T-helper 9 cell (primary cell): Measurements from ENCODE around the gene GFM2.
"Not testable (repeated sequence)": the region's sequence is repeated elsewhere in the genome, so short reads cannot be mapped to it uniquely, and the experiment has no call there.

Source experiments
- DNase-seq: peaks from one replicate; pipeline ENCODE4 v3.0.0-alpha.2; 2020
- total RNA-seq, 2 donors: gene quantifications; one replicate each; lab custom pipeline; 2026; lab: John Stamatoyannopoulos, UW

GFM2 gene, protein sequence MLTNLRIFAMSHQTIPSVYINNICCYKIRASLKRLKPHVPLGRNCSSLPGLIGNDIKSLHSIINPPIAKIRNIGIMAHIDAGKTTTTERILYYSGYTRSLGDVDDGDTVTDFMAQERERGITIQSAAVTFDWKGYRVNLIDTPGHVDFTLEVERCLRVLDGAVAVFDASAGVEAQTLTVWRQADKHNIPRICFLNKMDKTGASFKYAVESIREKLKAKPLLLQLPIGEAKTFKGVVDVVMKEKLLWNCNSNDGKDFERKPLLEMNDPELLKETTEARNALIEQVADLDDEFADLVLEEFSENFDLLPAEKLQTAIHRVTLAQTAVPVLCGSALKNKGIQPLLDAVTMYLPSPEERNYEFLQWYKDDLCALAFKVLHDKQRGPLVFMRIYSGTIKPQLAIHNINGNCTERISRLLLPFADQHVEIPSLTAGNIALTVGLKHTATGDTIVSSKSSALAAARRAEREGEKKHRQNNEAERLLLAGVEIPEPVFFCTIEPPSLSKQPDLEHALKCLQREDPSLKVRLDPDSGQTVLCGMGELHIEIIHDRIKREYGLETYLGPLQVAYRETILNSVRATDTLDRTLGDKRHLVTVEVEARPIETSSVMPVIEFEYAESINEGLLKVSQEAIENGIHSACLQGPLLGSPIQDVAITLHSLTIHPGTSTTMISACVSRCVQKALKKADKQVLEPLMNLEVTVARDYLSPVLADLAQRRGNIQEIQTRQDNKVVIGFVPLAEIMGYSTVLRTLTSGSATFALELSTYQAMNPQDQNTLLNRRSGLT
- 20.3 to 41.9 reads per million in 2 donors for total RNA-seq

DNA sequence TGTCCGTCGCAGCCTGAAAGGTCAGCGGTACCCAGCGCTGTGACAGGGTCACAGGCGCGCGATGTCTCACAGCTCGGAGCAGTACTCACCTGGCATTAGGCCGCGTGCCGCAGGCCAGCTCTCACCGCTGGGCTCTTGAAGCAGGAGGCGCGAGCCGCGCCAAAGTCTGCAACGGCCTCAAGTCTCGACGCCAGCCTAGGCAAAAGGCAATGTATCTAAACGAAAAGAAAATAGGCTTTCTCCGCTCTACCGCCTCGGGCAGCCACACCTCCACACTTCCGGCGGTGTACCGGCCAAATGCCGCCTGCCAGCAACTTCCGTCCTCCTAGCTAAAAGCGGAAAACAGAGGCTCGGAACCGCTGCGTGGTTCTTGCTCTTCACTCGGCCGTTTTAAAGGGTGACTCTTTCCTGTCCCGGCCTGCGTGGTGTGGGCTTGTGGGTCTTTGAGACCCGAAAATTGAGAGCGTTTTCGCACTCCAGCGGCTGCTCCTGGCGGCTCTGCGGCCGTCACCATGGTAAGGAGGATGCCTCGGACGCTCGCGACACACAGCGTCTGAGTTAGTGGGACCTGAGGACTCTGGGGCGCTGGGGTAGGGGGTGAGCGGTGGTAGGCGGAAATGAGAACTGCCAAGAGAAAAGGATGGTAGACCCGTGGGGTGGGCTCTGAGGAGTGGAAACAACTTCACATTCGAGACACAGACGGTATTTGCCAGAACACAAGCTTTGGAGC lies at the start of gene GFM2, which contains the start of gene NSA2:
TSS of gene GFM2 (minus strand) at position 269 of the 730 bp plus-strand sequence. CDS start 3,375 bp downstream, outside the sequence.
TSS of gene NSA2 (plus strand) at position 401 of the 730 bp plus-strand sequence. CDS start at position 513, 112 bp downstream.
- peak; percentile 87 for DNase-seq

DNA sequence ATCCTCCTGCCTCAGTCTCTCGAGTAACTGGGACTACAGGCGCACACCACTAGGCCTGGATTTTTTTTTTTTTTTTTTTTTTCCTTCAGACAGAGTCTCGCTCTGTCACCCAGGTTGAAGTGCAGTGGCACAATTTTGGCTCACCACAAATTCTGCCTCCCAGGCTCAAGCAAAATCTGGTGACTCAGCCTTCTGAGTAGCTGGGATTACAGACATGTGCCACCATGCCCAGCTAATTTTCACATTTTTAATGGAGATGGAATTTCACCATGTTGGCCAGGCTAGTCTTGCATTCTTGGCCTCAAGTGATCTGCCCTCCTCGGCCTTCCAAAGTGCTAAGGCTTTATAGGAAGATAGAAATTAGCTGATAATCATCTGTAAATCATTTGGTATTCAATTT lies 44.0 kb upstream of the GFM2 start:
- DNase-seq: no peak

DNA sequence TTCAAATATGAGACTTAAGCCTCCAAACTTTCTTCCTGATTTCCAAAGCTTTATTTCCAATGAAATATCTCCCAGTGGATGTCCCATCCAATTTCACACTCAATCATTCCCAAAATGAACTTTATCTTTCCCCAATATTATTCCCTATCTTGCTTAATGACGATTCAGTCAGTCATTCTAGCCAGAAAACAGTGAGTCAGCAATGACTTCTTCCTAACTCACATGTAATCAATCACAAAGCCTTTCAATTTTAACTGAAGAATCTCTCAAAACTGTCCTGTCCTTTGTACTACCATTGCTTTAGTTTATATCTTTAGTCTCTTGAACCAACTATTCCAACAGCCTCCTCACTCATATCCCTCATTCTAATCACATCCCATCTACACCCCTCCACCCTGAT lies 35.0 kb upstream of the GFM2 start:
- DNase-seq: no peak

DNA sequence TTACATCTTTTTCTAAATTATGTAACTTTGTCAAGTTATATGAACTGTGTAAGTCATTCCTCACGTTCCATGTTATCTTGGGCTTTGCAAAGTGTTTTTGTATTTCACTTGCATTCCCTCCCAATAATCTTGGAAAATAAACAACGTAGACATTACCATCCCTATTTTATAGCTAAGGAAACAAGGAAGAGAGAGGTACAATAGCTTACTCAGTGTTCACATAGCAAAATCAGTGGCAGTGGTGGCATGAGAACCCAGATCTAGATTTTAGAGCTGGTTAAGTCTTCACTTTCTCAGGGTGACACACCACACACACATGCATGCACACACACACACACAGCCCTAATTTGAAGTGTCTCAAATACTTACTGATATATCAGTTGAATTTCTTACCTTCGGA lies 34.3 kb upstream of the GFM2 start:
- no peak for DNase-seq

DNA sequence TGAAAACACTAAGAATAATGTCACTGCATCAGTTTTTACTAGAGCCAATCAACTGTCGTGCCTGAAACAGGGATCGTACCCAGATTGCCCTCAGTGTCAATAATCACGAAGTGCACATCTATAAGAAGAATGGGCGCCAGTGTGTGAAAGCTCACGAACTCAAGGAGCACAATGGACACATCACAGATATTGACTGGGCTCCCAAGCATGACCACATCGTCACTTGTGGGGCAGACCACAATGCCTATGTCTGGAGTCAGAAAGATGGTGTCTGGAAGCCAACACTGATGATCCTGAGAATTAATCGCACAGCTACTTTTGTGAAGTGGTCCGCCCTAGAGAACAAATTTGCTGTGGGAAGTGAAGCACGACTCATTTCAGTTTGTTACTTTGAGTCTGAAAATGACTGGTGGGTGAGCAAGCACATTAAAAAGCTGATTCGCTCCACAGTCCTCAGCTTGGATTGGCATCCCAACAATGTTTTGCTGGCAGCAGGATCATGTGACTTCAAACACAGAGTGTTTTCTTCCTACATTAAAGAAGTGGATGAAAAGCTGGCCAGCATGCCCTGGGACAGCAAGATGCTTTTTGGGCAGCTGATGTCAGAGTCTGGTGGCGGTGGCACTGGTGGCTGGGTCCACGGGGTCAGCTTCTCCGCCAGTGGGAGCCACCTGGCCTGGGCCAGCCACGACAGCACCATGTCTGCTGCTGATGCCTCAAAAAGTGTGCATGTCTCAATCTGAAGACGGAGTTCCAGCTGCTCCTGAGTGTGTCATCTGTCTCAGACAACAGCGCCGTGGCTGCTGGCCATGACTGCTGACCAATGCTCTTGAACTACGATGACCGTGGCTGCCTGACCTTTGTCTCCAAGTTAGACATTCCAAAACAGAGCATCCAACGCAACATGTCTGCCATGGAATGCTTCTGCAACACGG lies 32.3 kb upstream of the GFM2 start:
- no peak for DNase-seq

DNA sequence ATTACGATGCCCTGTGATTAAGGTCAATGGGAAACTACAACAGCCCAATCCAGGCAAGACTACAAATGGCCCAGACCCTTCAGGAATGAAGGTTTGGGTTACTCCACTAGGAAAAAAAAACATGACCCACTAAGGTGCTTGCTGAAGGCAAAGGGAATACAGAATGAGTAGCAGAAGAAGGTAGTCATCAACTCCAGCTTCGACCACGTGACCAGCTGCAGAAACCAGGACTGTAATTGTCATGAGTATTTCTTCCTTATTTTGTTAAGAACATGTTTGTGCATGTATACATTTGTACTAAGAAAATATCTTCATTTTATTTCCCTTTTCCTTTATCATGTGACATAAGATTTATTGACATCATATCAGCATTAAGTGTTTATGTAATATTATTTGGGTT lies 24.8 kb upstream of the GFM2 start:
- DNase-seq: not testable (repeated sequence)

DNA sequence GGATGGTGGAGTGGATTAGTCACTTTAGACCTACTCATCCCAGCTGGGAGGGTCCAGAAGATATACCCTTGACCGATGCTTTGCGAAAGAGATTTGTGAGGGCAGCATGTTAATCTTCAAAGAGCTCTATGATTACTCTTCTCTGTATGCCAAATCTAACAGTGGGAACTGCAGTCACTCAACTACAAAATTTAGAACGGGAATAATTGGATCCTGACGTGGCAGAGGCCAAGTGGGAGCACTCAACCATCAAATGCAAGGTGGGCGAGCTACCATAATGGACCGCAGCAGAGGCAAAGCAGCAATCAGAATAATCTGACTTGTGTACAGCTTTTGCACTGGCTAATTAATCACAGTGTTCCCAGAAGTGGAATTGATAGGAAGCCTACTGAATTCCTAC lies 20.5 kb upstream of the GFM2 start:
- no peak for DNase-seq

DNA sequence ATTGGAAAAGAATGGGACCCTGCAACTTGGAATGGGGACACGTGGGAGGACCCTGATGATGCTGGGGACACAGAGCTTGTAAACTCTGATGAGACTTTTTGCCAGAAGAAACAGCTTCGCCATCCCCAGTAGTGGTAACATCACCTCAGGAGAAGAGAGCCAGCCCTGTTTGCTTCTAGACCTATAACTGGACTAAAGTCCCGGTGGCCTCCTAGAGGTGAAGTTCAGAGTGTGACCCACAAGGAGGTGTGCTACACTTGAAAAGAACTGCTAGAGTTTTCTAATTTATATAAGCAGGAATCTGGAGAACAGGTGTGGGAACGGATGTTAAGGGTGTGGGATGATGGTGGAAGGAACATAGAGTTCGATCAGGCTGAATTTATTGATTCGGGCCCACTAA lies 19.9 kb upstream of the GFM2 start:
- DNase-seq: no peak

DNA sequence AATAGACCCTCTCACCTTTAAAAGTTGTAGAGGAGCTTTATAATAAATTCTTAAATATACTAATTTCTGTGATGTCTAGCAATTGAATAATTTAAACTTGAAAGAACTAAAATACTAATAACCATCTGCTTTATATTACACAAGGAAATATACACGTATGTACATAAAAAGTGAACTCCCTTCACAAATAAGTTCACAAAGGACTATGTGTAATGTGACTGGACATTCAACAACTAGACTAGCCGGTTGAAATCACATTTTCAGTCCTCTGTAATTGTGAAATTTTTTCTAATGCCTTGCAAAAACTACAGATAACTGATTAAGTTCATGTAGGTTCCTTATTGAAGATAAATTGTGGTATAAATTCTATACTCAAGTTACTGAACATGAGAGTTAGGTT lies 11.7 kb upstream of the GFM2 start:
- no peak for DNase-seq

DNA sequence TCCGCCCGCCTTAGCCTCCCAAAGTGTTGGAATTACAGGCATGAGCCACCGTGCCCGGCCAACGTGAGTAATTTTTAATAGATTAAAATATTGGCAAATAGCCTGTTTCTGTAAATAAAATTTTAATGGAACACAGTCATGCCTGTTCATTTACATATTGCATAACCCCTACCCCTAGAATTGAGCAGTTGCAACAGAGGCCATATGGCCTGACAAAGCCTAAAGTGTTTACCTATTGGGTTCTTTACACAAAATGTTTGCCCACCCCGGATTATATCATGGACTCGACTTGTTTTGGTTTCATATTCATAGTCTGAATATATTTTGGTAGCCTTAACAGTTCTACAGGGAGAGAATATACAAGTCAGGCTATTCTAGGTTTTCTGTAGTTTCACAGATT lies 5.4 kb upstream of the GFM2 start:
- DNase-seq: no peak

DNA sequence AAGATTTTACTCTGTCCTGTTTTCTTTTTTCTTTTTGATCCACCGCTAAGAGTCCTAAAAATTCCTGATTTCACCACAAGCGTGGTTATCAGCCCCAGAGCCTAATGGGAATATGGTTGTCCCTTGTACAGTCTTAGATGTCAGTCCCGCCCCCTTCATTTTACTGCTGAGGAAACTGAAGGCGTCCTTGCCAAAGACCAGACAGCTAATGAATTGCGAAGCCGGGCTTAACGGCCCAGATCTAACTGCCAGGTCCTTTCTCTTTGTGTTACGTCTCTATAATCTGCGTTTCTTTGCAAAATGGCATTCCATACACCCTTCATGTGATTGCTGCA lies 629 bp upstream of the GFM2 start:
- DNase-seq: no peak

DNA sequence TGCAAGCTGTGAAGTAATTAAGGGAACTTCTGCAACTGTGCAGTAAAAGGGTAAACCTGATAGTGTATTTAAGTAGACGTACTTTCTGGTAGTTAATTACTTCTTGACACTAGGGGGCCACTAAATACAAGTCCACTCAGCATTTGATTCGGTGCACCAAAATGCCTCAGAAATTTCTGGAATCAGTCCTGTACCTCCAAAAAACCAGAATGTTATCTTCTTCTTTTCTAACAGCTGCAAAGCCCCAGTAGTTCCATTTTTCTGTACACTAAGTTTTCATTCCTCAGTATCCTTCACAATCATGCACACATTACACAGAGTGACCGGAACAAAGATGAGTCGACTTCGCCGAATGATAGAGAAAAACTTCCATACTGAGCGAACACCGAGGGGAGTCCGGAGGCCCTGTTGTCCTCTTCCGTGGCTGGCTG lies 484 bp downstream of the GFM2 start:
- DNase-seq: no peak

DNA sequence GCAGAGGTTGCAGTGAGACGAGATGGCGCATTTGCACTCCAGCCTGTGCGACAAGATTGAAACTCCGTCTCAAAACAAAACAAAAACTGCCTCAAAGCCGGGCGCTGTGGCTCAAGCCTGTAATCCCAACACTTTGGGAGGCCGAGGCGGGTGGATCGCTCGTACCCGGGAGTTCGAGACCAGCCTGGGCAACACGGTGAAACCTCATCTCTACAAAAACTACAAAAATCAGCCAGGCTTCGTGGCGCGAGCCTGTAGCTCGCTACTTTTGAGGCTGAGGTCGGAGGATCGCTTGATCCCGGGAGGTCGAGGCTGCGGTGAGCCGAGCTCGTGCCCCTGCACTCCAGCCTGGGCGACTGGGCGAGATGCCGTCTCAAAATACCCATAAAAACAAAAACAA lies 988 bp downstream of the GFM2 start:
- DNase-seq: no peak

DNA sequence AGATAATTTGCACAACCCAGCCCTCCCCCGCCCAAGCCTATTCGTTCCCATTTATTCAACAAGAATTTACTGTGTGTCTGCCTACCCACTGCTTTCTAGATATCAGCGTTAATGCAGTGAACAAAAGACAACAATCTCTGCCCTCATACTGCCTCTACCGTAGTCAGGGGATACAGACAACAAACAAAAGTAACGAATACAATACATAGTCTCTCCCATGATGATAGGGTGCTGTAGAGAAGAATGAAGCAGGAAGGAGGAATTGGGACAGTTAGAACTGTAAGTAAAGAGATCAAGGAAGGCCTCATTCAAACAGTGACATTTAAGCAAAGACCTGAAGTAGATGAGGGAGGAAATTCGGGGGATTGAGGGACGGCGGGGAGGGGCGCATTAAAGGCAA lies 1.7 kb downstream of the GFM2 start:
- no peak for DNase-seq

DNA sequence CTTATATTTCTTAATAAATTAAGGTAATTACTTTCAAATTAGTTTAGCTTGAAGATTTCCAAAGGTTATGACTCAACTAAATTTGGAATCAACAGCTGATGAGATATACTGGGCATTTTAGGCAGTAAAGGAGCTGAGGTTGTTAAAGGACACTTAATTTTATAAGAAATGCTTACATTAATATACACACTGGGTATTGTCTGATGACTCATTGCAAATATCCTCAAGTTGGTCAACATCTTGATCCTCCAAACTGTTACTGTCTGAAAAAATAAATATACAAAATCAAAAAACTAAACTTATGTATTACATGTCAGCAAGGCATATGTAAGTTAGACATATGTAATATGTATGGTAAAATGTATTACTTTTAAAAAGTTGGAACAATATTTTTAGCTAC lies 3.4 kb downstream of the GFM2 start:
- DNase-seq: no peak

DNA sequence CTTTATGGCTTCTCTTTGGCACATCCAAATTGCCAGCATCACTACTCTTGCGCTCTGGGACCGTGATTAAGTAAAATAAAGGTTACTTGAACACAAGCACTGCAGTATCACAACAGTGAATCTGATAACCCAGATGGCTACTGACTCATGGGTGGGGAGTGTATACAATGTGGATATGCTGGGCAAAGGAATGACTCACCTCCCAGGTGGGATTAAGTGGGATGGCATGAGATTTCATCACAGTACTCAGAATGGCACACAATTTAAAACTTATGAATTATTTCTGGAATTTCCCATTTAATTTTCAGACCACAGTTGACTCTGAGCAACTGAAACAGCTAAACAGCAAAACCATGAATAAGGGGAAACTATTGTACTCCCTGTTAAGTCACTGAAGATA lies 4.3 kb downstream of the GFM2 start:
- DNase-seq: no peak

DNA sequence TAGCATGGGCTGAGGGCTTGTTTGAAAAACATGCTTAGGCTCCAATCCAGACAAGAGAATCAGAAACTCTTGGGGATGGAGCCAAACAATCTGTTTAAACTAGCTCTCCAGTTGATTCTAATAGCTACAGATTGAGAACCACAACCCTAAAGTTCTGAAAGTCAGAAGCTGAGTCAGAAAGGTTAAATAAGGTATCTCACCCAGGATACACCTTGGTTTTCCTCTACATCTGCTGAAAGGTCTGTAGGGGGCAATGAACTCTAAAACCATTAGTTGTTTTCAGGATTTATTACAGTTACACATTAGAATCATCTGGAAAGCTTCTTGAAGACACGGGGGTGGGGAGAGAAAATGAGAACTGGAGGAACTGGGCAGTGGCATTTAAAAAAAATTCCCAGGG lies 5.7 kb downstream of the GFM2 start:
- no peak for DNase-seq

DNA sequence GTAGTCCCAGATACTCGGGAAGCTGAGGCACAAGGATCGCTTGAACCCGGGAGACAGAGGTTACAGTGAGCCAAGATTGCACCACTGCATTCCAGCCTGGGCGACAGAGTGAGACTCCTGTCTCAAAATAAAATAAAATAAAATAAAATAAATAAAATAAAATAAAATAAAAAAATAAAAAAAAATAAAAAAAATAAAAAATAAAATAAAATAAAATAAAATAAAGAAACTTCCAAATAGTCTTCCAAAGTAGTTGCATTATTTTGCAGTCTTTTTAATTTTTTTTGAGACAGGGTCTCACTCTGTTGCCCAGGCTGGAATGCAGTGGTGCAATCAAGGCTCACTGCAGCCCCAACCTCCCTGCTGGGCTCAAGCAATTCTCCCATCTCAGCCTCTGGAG lies 18.2 kb downstream of the GFM2 start:
- DNase-seq: not testable (repeated sequence)

DNA sequence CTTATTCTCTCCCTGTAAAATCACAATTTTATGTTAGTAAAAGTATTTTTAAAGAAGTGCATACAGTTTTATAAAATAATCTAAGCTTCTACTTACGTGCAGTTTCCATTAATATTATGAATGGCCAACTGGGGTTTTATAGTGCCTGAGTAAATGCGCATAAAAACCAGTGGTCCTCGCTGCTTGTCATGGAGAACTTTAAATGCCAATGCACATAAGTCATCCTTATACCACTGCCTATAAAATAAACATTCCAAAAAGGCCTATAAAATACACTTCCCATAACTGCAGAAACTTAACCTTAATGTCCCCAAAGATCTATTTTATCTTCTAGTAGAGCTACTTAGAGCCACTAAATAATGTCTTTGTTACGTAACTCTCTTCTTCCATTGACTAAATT lies 28.5 kb downstream of the GFM2 start:
- DNase-seq: no peak

DNA sequence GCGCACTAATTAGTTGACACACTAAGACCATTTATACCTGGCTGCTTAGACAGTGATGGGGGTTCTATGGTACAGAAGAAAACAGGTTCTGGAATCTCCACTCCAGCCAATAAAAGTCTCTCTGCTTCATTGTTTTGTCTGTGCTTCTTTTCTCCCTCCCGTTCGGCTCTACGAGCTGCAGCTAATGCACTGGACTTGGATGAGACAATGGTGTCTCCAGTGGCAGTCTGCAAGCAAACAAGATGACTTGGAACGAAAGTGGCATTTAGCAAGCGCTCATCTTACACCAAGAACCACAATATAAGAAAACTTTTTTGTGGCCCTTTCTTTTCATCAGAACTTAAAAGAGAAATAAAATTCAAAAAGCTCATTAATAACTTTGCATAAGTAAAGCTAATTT lies 30.2 kb downstream of the GFM2 start:
- no peak for DNase-seq

DNA sequence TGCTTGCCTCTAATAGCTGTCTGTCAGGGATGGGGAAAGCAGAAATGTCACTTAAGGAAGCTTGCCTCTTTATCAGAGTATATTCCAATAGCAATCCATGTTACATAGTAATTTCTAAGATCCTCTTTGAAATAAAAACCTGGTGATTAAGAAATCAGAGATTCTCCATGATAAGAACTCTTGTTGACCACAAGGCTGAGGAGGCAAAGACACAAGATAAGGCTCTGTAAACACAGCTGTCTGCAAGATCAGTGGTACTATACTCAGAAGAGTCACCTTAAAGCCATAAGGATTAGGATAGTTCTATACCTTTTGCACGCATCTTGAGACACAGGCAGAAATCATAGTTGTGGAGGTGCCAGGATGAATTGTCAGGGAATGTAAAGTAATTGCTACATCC lies 41.6 kb downstream of the GFM2 start:
- no peak for DNase-seq

DNA sequence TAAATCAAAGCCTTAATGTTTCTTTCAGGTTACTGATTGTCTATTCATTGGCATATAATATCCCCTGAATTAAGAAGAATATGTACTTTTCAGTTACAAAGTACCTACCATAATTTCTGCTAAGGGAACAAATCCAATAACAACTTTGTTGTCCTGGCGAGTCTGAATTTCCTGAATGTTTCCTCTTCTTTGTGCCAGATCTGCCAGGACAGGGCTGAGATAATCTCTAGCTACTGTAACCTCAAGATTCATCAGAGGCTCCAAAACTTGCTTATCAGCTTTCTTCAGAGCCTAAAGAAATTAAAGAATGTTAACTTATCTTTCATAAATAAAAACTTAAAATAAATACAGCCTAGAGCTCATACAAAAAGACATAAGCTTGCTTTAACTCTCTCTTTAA lies 44.6 kb downstream of the GFM2 start:
- DNase-seq: no peak
